GM23248 (cell line): Measurements from ENCODE around the gene POLR2M. TPM values are rescaled to one million over a fixed set of nuclear protein-coding genes. Genes with fewer than 3 reads are reported as not detected.

Experiments
- DNase-seq: peaks from one replicate; pipeline ENCODE4 v3.0.0-alpha.2; 2015
- H2AFZ ChIP-seq: fragments of 200-600 bp; sonication (generic); 2 replicates; pipeline ENCODE4 v1.6.1; 2016; ENCODE audit warnings: antibody characterized with exemption
- H3F3A ChIP-seq: fragments of 200-600 bp; sonication (generic); 2 replicates; pipeline ENCODE4 v1.6.1; 2016; ENCODE audit warnings: mild to moderate bottlenecking, antibody characterized with exemption, mixed run types; ENCODE audit not compliant: insufficient read depth
- H3K27ac ChIP-seq: fragments of 200-600 bp; sonication (generic); 2 replicates; pipeline ENCODE4 v1.5.1; 2016; ENCODE audit warnings: mild to moderate bottlenecking
- H3K27me3 ChIP-seq: fragments of 200-600 bp; sonication (generic); replicated peaks from 2 replicates; pipeline ENCODE4 v1.6.1; 2016; ENCODE audit warnings: mild to moderate bottlenecking; ENCODE audit not compliant: insufficient read depth
- H3K36me3 ChIP-seq: fragments of 200-600 bp; sonication (generic); 2 replicates; pipeline ENCODE4 v1.6.1; 2016; ENCODE audit warnings: low read depth, mild to moderate bottlenecking
- H3K4me1 ChIP-seq: fragments of 200-600 bp; sonication (generic); 2 replicates; pipeline ENCODE4 v1.6.1; 2016; ENCODE audit warnings: mild to moderate bottlenecking; ENCODE audit not compliant: insufficient read depth
- H3K4me2 ChIP-seq: fragments of 200-600 bp; sonication (generic); one replicate; pipeline ENCODE4 v1.6.1; 2016; ENCODE audit warnings: mild to moderate bottlenecking; ENCODE audit not compliant: unreplicated experiment
- H3K4me3 ChIP-seq: fragments of 200-600 bp; sonication (generic); 2 replicates; pipeline ENCODE4 v1.5.1; 2016; ENCODE audit warnings: mild to moderate bottlenecking
- H3K79me2 ChIP-seq: fragments of 200-600 bp; sonication (generic); 2 replicates; pipeline ENCODE4 v1.6.1; 2016; ENCODE audit warnings: mild to moderate bottlenecking; ENCODE audit not compliant: insufficient read depth
- H3K9ac ChIP-seq: fragments of 200-600 bp; sonication (generic); 2 replicates; pipeline ENCODE4 v1.6.1; 2016; ENCODE audit warnings: mild to moderate bottlenecking
- H3K9me2 ChIP-seq: fragments of 200-600 bp; sonication (generic); 2 replicates; pipeline ENCODE4 v1.6.1; 2016; ENCODE audit warnings: mixed run types, mild to moderate bottlenecking, moderate library complexity; ENCODE audit not compliant: insufficient read depth
- H3K9me3 ChIP-seq: fragments of 200-600 bp; sonication (generic); one replicate; pipeline ENCODE4 v1.6.1; 2017; ENCODE audit warnings: low read depth
- H4K20me1 ChIP-seq: fragments of 200-600 bp; sonication (generic); 2 replicates; pipeline ENCODE4 v1.6.0; 2016; ENCODE audit not compliant: insufficient read depth
- EZH2 ChIP-seq: fragments of 200-600 bp; sonication (generic); IDR thresholded peaks from 2 replicates; pipeline ENCODE4 v1.6.1; 2018; ENCODE audit warnings: antibody characterized with exemption, mild to moderate bottlenecking; ENCODE audit not compliant: insufficient read depth, poor library complexity, severe bottlenecking
- EZH2phosphoT487 ChIP-seq: fragments of 200-600 bp; sonication (generic); IDR thresholded peaks from 2 replicates; pipeline ENCODE4 v1.6.1; 2018; ENCODE audit warnings: antibody characterized with exemption, moderate library complexity, mild to moderate bottlenecking, low read depth; ENCODE audit not compliant: insufficient read depth
- WGBS, 2 experiments: methylation state at CpG; one replicate each; pipeline ENCODE4 v1.1.6; 2015 to 2017; ENCODE audit warnings: low lambda C conversion rate in 2 of 2, low coverage in 1 of 2; ENCODE audit errors: missing lambda C conversion rate in 2 of 2; 5-methylcytosine and 5-hydroxymethylcytosine counted together
- in situ Hi-C: fragments of 300-500 bp; cut with MboI; formaldehyde crosslinking; loops from 2 replicates; pipeline ENCODE4 v1.15.0; 2020
- polyA plus RNA-seq: library from polyadenylated mRNA; unstranded; fragments of >200 nt; fragmentation: Nextera tagmentation; extraction: Ambion mirVana; gene quantifications from 2 replicates; pipeline ENCODE4 v1.2.1, GENCODE V29; 2016
- total RNA-seq: library from RNA; depleted of rRNA; stranded (reverse); fragments of >200 nt; shearing (Covaris generic); gene quantifications from 2 replicates; pipeline ENCODE4 v1.2.3, GENCODE V29; 2014; rRNA removed

POLR2M gene
- total and polyA plus RNA-seq, 2 experiments from 2014 or later = 38.6 to 226 TPM

GRCh38 chr15:57763176-57763964 is 56.9 kb downstream of the POLR2M start:
- H3K27ac ChIP-seq = no peak overlapping the region
- no peak overlapping the region for H3K9ac ChIP-seq
- H4K20me1 ChIP-seq = no peaks in the 10 kb centered on the region
- H3K9me3 ChIP-seq = no peaks in the 10 kb centered on the region
- no peaks in the 10 kb centered on the region for H3K79me2 ChIP-seq
- WGBS, 2 experiments = 67 to 72% methylated on average over 5 of the region's 5 CpGs
- no peaks in the 10 kb centered on the region for H3K36me3 ChIP-seq
- H3K27me3 ChIP-seq = no peaks in the 10 kb centered on the region
- in situ Hi-C loops = no loop called here
- no peaks in the 10 kb centered on the region for H3K9me2 ChIP-seq
- no peaks in the 10 kb centered on the region for H3K4me1 ChIP-seq
- H3F3A ChIP-seq = no peaks in the 10 kb centered on the region
- no peak overlapping the region for H3K4me2 ChIP-seq
- no peak for TF ChIP-seq EZH2
- TF ChIP-seq EZH2phosphoT487 = no peak
- H2AFZ ChIP-seq = no peak overlapping the region
- no peak for DNase-seq
- H3K4me3 ChIP-seq = no peak overlapping the region

Other genes with a start within 250 kb of the POLR2M start
- gene MYZAP, start 114.8 kb upstream of the POLR2M start, total RNA-seq = not detected in 2 replicates
- 0.11 and 0.13 TPM in 2 replicates for gene MYZAP, start 114.8 kb upstream of the POLR2M start, polyA plus RNA-seq